ENCODE results near the gene EYA2.

DNA sequence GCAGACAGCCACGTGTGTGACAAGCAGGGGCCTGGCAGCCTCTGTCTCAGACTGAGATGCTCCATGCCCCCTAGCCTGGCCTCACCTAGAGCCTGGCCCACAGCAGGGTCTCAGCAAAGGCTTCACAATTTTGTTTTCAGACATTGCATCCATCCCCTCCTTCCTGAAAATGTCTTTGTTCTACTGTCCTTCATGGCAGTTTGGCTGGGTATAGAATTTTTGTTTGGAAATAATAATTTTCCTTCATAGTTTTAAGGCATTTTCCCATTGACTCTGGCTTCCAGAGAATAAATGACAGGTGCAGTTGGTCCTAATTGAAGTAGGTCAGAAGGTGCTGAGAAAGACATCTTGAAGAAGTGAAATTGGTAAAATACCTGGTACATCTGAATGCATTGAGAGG is 216.2 kb downstream of the EYA2 start:
- no peak for TF ChIP-seq EZH2 (IDR thresholded peaks at IDR 0.05; ENCODE audit: borderline replicate concordance)
- TF ChIP-seq, protein P1, sequence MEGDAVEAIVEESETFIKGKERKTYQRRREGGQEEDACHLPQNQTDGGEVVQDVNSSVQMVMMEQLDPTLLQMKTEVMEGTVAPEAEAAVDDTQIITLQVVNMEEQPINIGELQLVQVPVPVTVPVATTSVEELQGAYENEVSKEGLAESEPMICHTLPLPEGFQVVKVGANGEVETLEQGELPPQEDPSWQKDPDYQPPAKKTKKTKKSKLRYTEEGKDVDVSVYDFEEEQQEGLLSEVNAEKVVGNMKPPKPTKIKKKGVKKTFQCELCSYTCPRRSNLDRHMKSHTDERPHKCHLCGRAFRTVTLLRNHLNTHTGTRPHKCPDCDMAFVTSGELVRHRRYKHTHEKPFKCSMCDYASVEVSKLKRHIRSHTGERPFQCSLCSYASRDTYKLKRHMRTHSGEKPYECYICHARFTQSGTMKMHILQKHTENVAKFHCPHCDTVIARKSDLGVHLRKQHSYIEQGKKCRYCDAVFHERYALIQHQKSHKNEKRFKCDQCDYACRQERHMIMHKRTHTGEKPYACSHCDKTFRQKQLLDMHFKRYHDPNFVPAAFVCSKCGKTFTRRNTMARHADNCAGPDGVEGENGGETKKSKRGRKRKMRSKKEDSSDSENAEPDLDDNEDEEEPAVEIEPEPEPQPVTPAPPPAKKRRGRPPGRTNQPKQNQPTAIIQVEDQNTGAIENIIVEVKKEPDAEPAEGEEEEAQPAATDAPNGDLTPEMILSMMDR (IDR thresholded peaks at IDR 0.05; ENCODE audit: poor library complexity), result no peak
- no peak for TF ChIP-seq EZH2phosphoT487 (IDR thresholded peaks at IDR 0.05; ENCODE audit: low read depth, severe bottlenecking, unreplicated experiment)

Measured in hepatocyte (in vitro differentiated cells).